ENCODE data around the gene CDKN2B.

The CDKN2B gene

DNA sequence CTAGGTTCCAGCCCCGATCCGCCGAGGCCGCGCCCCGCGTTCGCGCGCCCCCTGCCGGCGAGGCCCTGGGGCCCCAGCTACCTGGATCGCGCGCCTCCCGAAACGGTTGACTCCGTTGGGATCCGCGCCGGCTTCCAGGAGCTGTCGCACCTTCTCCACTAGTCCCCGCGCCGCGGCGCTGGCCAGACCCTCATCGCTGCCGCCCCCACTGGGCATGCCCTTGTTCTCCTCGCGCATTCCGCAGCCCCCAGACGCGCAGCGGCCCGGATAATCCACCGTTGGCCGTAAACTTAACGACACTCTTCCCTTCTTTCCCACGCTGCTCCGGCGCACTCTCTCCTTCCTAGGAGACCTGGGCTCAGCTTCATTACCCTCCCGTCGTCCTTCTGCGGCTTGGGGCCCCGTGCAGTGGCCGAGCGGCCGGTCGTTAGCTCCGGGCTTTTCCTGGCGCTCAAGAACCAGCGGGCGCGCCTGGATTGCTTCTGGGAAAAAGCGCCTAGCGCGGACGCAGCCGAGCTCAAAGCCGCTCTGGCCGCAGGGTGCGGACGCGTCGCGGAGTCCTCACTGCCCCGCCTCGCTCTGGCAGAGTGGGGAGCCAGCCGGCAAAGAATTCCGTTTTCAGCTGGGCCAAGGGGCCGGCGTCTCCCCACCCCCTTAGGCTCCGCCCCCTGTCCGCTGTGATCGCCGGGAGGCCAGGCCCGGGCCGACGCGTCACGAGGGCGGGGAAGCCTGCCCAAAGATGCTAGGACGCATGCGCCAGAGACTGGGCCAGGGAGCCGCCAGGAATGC lies at the start of gene CDKN2B (continued):
- TF ChIP-seq ZBTB48 (tag by site-specific recombination; IDR thresholded peaks at IDR 0.05) (peak; percentile 63; the same call in 1 of the 2 replicates), BCL11A (tag by site-specific recombination; IDR thresholded peaks at IDR 0.05; ENCODE audit: low read depth) (no peak), ZBTB7A (tag by site-specific recombination; IDR thresholded peaks at IDR 0.05; ENCODE audit: low read depth) (0 out of 2 replicates have a peak, but pooled peaks have one; percentile 53), MYNN (tag by site-specific recombination; IDR thresholded peaks at IDR 0.05; ENCODE audit: borderline replicate concordance) (no peak), ZNF133 (tag by site-specific recombination; IDR thresholded peaks at IDR 0.05) (no peak), ZNF571 (tag by site-specific recombination; IDR thresholded peaks at IDR 0.05) (no peak), ZBTB21 (tag by site-specific recombination; IDR thresholded peaks at IDR 0.05) (no peak), ZNF157 (tag by site-specific recombination; IDR thresholded peaks at IDR 0.05) (no peak), ZFP37 (tag by site-specific recombination; IDR thresholded peaks at IDR 0.05) (peak; percentile 49; the same call in 1 of the 2 replicates), ZNF843 (tag by site-specific recombination; IDR thresholded peaks at IDR 0.05) (peak; percentile 25; the same call in 1 of the 2 replicates), ZNF280D (tag by site-specific recombination; IDR thresholded peaks at IDR 0.05) (no peak), ZNF510 (tag by site-specific recombination; IDR thresholded peaks at IDR 0.05; ENCODE audit: insufficient replicate concordance) (no peak), ZNF366 (tag by site-specific recombination; conservative IDR thresholded peaks at IDR 0.05) (peak; percentile 79), PRDM2 (tag by site-specific recombination; IDR thresholded peaks at IDR 0.05; ENCODE audit: borderline replicate concordance) (no peak), ZBTB11 (tag by site-specific recombination; conservative IDR thresholded peaks at IDR 0.05; ENCODE audit: low read depth) (no peak), MEIS1 (CRISPR knock-in tag; IDR thresholded peaks at IDR 0.05; ENCODE audit: borderline replicate concordance) (0 out of 2 replicates have a peak, but pooled peaks have one; percentile 26), ZNF473 (tag by site-specific recombination; IDR thresholded peaks at IDR 0.05) (no peak), ZNF623 (tag by site-specific recombination; IDR thresholded peaks at IDR 0.05) (no peak)
- TF ChIP-seq, protein P1, sequence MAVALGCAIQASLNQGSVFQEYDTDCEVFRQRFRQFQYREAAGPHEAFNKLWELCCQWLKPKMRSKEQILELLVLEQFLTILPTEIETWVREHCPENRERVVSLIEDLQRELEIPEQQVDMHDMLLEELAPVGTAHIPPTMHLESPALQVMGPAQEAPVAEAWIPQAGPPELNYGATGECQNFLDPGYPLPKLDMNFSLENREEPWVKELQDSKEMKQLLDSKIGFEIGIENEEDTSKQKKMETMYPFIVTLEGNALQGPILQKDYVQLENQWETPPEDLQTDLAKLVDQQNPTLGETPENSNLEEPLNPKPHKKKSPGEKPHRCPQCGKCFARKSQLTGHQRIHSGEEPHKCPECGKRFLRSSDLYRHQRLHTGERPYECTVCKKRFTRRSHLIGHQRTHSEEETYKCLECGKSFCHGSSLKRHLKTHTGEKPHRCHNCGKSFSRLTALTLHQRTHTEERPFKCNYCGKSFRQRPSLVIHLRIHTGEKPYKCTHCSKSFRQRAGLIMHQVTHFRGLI (tag by site-specific recombination; IDR thresholded peaks at IDR 0.05): 0 out of 2 replicates have a peak, but pooled peaks have one; percentile 41
- TF ChIP-seq, protein P2, sequence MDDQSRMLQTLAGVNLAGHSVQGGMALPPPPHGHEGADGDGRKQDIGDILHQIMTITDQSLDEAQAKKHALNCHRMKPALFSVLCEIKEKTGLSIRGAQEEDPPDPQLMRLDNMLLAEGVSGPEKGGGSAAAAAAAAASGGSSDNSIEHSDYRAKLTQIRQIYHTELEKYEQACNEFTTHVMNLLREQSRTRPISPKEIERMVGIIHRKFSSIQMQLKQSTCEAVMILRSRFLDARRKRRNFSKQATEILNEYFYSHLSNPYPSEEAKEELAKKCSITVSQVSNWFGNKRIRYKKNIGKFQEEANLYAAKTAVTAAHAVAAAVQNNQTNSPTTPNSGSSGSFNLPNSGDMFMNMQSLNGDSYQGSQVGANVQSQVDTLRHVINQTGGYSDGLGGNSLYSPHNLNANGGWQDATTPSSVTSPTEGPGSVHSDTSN (CRISPR knock-in tag; IDR thresholded peaks at IDR 0.05): peak; percentile 94
